GM12801 (cell line): ENCODE results near the gene ADAM17.

Source experiments
- TF ChIP-seq, protein P1 (sequence below): IDR thresholded peaks from one replicate; pipeline ENCODE4 v1.5.1; 2011; ENCODE audit warnings: control low read depth; ENCODE audit not compliant: insufficient read length; ENCODE audit errors: extremely low read depth

Gene ADAM17

DNA sequence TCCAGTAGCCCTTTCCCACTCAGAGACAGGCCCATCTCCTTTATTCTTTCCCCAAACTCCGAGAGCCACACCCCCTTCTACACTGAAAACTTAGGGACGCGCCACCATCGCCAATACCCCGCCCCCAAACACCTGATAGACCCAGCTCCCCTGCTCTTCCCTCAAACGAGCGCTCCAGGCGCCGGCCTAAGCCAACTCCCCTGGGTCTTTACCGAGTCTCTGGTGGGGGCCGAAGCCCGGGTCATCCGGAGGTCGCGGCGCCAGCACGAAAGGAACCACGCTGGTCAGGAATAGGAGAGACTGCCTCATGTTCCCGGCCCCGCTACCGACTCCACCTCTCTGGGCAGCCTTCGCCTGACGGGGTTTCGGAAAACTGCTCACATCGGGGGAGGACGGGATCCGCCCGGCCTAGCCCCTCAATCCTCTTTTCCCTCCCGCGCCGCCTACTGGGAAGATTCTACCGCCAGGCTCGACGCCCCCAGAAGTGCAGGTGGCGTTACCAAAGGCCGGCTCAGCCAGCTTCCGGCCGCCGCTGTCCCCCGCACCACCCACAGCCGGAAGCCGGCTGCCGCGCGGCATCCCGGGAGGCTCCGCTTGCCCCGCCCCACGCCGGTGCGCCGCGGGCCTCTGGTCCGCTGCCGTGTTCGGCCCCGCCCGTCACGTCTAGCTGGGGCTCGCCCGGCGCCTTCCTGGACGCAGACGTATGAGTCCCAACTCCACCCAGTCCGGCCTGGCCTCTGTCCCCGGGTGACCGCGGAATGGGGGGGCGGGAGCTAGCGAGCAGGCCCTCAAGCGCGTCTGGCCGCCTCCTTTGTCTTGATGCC lies at the start of gene ADAM17:
ADAM17 (minus strand) TSS at position 534 of the 824 bp plus-strand sequence; CDS start at position 309, 225 bp downstream.
- TF ChIP-seq, protein P1, sequence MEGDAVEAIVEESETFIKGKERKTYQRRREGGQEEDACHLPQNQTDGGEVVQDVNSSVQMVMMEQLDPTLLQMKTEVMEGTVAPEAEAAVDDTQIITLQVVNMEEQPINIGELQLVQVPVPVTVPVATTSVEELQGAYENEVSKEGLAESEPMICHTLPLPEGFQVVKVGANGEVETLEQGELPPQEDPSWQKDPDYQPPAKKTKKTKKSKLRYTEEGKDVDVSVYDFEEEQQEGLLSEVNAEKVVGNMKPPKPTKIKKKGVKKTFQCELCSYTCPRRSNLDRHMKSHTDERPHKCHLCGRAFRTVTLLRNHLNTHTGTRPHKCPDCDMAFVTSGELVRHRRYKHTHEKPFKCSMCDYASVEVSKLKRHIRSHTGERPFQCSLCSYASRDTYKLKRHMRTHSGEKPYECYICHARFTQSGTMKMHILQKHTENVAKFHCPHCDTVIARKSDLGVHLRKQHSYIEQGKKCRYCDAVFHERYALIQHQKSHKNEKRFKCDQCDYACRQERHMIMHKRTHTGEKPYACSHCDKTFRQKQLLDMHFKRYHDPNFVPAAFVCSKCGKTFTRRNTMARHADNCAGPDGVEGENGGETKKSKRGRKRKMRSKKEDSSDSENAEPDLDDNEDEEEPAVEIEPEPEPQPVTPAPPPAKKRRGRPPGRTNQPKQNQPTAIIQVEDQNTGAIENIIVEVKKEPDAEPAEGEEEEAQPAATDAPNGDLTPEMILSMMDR, result no peak

GRCh38 chr2:9602412-9602811 lies 46.8 kb upstream of the ADAM17 start:
- TF ChIP-seq, protein P1, result no peak

- TF ChIP-seq, protein P1, result no peak
Observed at GRCh38 chr2:9601397-9601796, 45.8 kb upstream of the ADAM17 start.

DNA sequence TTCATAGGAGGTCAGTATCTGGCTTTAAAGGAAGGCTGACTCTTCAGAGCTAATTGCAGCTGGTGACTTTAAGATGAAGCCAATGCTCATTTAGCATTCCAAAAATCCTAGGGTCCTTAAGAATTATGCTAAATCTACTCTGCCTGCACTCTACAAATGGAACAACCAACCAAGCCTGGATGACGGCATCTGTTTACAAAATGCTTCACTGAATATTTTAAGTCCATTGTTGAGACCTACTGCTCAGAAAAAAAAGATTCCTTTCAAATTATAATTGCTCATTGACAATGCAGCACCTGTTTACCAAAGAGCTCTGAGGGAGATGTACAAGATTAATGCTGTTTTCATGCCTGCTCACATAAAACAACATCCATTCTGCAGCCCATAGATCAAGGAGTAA lies 43.8 kb upstream of the ADAM17 start:
- TF ChIP-seq, protein P1, result no peak

DNA sequence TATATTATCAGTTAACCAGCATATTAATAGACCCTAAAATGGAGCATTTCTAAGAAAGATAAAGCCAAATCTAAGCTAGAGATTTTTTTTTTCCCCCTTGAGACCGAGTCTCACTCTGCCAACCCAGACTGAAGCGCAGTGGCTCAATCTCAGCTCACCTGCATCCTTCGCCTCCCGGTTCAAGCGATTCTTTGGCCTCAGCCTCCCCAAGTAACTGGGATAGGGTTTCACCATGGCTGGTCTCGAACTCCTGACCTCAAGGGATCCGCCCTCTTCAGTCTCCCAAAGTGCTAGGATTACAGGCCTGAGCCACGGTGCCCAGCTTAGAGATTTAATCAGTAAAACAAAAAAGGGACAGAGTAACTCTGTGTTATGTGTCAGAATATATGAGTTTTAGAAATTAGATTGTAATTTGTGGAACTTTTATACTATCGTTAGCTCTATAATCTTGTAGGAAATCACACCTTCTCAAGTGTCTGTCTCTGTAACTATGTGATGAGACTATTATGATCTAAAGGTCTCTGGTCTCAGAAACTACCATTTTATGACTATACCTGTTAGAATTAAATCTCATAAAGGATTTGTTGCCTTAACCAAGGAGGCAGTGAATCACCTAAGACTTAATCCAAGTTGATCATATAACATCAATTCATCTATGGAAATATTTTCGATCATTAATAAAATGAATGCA lies 41.1 kb upstream of the ADAM17 start:
- TF ChIP-seq, protein P1, result no peak

DNA sequence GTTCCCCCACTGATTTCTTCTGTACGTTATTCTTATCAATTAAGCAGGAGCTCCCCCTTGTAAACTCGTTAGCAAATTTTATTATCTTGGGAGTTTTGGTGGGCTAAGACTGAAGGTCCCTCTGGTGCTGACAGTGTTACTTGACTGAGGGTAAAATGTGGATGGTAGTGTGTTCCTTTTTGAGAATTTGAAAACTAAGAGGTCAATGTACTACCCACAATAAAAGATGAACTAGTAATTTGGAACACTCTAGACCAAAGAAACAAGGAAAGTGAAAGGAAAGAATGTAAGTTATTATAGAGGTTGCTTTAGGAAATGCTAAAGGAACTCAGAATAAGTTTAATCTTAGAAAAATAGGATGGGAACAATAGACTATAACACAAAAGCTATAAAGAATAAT lies 40.1 kb upstream of the ADAM17 start:
- TF ChIP-seq, protein P1, result no peak

DNA sequence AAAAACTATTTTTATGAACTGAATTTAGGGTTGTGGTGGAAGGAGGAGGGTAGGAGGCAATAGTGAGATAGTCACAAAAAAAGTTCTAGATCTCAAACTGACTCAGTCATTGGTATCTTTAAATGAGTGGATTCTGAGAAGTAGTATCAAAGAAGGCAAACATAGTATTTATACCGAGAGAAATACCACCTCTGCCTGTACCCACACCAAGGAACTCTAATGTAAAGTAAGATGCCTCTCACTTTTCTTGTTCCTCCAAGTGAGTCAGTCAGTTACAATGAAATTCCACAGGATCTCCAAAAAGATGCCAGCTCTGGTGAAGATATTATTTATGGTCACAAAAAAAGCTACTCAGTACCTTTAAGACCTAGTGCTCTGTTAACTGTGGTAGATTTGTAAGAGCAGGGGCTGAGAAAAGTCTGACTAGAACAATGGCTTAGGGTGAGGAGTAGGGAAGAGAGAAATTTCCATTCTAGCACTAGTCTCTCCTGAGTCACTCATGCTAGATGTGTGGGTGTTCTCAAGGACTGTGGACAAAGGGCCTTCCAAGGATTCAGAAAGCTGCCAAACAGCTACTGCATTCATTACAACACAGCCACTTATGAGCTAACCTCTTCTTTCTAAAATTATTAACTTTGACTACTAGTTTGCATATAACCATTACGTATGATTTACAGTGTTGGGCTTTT lies 38.9 kb upstream of the ADAM17 start:
- TF ChIP-seq, protein P1, result no peak
